Fibroblast of skin of left quadriceps (primary cell): ENCODE data around the gene EIF2AK2.

Experiments
- DNase-seq, 2 experiments: peaks; one replicate each; pipeline ENCODE4 v3.0.0-alpha.2; 2013; ENCODE audit warnings: low read depth in 2 of 2

EIF2AK2 gene

GRCh38 chr2:37102588-37102987, 54.2 kb downstream of the EIF2AK2 start:
- no peak for DNase-seq

- DNase-seq, result no peak
These were observed 56.7 kb downstream of the EIF2AK2 start for GRCh38 chr2:37100054-37100453.

GRCh38 chr2:37098416-37099118, 58.2 kb downstream of the EIF2AK2 start:
- DNase-seq, result no peak

GRCh38 chr2:37096568-37096967, 60.2 kb downstream of the EIF2AK2 start:
- DNase-seq, result no peak

- no peak for DNase-seq
These were observed 64.9 kb downstream of the EIF2AK2 start for GRCh38 chr2:37091873-37092272.

GRCh38 chr2:37090019-37090477, 66.7 kb downstream of the EIF2AK2 start:
- no peak for DNase-seq

- DNase-seq, result no peak
These were observed 71.0 kb downstream of the EIF2AK2 start for GRCh38 chr2:37085731-37086147.

- no peak for DNase-seq
These were observed 72.0 kb downstream of the EIF2AK2 start for GRCh38 chr2:37084797-37085196.

GRCh38 chr2:37083873-37084794, 72.6 kb downstream of the EIF2AK2 start, which contains the start of the genes GPATCH11 and HEATR5B:
TSS of gene GPATCH11 (plus strand) at chr2:37084518. CDS start at chr2:37088382, 3,864 bp downstream.
TSS of gene HEATR5B (minus strand) at chr2:37084372. CDS start at chr2:37083414, 958 bp downstream.
- DNase-seq, result peak; percentile 89 to 91

- DNase-seq, result no peak
These were observed 76.1 kb downstream of the EIF2AK2 start for GRCh38 chr2:37080689-37081088.

GRCh38 chr2:37080266-37080665, 76.5 kb downstream of the EIF2AK2 start:
- no peak for DNase-seq

- no peak for DNase-seq
These were observed 85.8 kb downstream of the EIF2AK2 start for GRCh38 chr2:37070931-37071330.

GRCh38 chr2:37068686-37069085, 88.1 kb downstream of the EIF2AK2 start:
- no peak for DNase-seq

GRCh38 chr2:37061776-37062175, 95.0 kb downstream of the EIF2AK2 start:
- DNase-seq, result no peak

- DNase-seq, result no peak
These were observed 95.6 kb downstream of the EIF2AK2 start for GRCh38 chr2:37061013-37061711.

- DNase-seq, result no peak
These were observed 96.3 kb downstream of the EIF2AK2 start for GRCh38 chr2:37060446-37060845.

- no peak for DNase-seq
These were observed 96.9 kb downstream of the EIF2AK2 start for GRCh38 chr2:37059841-37060240.

- DNase-seq, result no peak
These were observed 104.0 kb downstream of the EIF2AK2 start for GRCh38 chr2:37052600-37053332.
